SK-N-SH (cell line): Measurements from ENCODE around the gene GPR15. TPM values are rescaled to one million over a fixed set of nuclear protein-coding genes. Genes with fewer than 3 reads are reported as not detected.

ENCODE experiments used
- CTCF ChIA-PET: fragments of 300-600, 350-600 bp; formaldehyde crosslinking; extraction: SDS; loops from one replicate; lab custom pipeline; 2021; lab: Yijun Ruan, JAX
- POLR2A ChIA-PET: fragments of 350-600 bp; sonication (Branson Sonifier 250); formaldehyde crosslinking; extraction: SDS; loops from one replicate; lab custom pipeline; 2020; ENCODE audit warnings: antibody characterized with exemption, inconsistent platforms; lab: Yijun Ruan, JAX
- DNase-seq: peaks from one replicate; pipeline ENCODE4 v3.0.0; 2012
- H2AFZ ChIP-seq: fragments of 200-600 bp; sonication (generic); 2 replicates; pipeline ENCODE4 v1.8.1; 2016; ENCODE audit warnings: antibody characterized with exemption, mild to moderate bottlenecking, low read depth
- H3F3A ChIP-seq: fragments of 200-600 bp; sonication (generic); replicated peaks from 2 replicates; pipeline ENCODE3; 2016; ENCODE audit warnings: antibody characterized with exemption, mild to moderate bottlenecking; ENCODE audit not compliant: insufficient read depth
- H3K27ac ChIP-seq, 2 experiments: fragments of 200-500 bp in 1 of 2; fragments of 200-600 bp in 1 of 2; sonication (Bioruptor generic) in 1 of 2; sonication (generic), shearing (Covaris generic) in 1 of 2; 2 replicates each; pipeline versions ENCODE4 v1.5.1 to v1.6.1; 2014 to 2016; ENCODE audit warnings: low read depth in 2 of 2, inconsistent platforms in 1 of 2, low read length in 1 of 2, mild to moderate bottlenecking in 1 of 2, mixed read lengths in 1 of 2
- H3K27me3 ChIP-seq: fragments of 200-600 bp; sonication (generic), shearing (Covaris generic); 2 replicates; pipeline ENCODE4 v1.6.1; 2016; ENCODE audit warnings: mixed run types; ENCODE audit not compliant: insufficient read depth
- H3K36me3 ChIP-seq, 2 experiments: fragments of 200-500 bp in 1 of 2; fragments of 200-600 bp in 1 of 2; sonication (Bioruptor generic) in 1 of 2; sonication (generic) in 1 of 2; replicated peaks in 1 of 2; 2 replicates each; pipeline versions ENCODE3 to v1.5.1; 2014 to 2016; ENCODE audit warnings: low read length in 1 of 2, mild to moderate bottlenecking in 1 of 2; ENCODE audit not compliant: insufficient read depth in 2 of 2, control insufficient read depth in 1 of 2
- H3K4me1 ChIP-seq, 2 experiments: fragments of 200-500 bp in 1 of 2; fragments of 200-600 bp in 1 of 2; sonication (Bioruptor generic) in 1 of 2; sonication (generic), shearing (Covaris generic) in 1 of 2; 2 replicates each; pipeline versions ENCODE4 v1.5.1 to v1.6.1; 2014 to 2016; ENCODE audit warnings: low read depth in 1 of 2, low read length in 1 of 2, mixed run types in 1 of 2; ENCODE audit not compliant: insufficient read depth in 2 of 2, control insufficient read depth in 1 of 2
- H3K4me2 ChIP-seq: fragments of 200-600 bp; sonication (generic), shearing (Covaris generic); 2 replicates; pipeline ENCODE4 v1.6.1; 2017; ENCODE audit warnings: mixed run types
- H3K4me3 ChIP-seq, 2 experiments: fragments of 200-500 bp in 1 of 2; fragments of 200-600 bp in 1 of 2; sonication (Bioruptor generic) in 1 of 2; sonication (generic), shearing (Covaris generic) in 1 of 2; 2 replicates each; pipeline versions ENCODE4 v1.5.1 to v1.8.1; 2014 to 2016; ENCODE audit warnings: low read depth in 2 of 2, inconsistent platforms in 1 of 2, low read length in 1 of 2, mild to moderate bottlenecking in 1 of 2, mixed read lengths in 1 of 2, moderate library complexity in 1 of 2
- H3K79me2 ChIP-seq: fragments of 200-600 bp; sonication (generic); 2 replicates; pipeline ENCODE4 v1.8.1; 2017; ENCODE audit warnings: mild to moderate bottlenecking; ENCODE audit not compliant: insufficient read depth
- H3K9ac ChIP-seq: fragments of 200-600 bp; sonication (generic); 2 replicates; pipeline ENCODE4 v1.6.1; 2017; ENCODE audit warnings: mixed run types
- H3K9me2 ChIP-seq: fragments of 200-600 bp; sonication (generic); 2 replicates; pipeline ENCODE4 v1.6.1; 2017; ENCODE audit warnings: mixed run types
- H3K9me3 ChIP-seq: fragments of 200-600 bp; sonication (generic); 2 replicates; pipeline ENCODE4 v1.6.1; 2017; ENCODE audit warnings: mixed run types, mild to moderate bottlenecking, moderate library complexity
- H4K20me1 ChIP-seq: fragments of 200-600 bp; sonication (generic); 2 replicates; pipeline ENCODE4 v1.6.1; 2017; ENCODE audit warnings: mild to moderate bottlenecking, mixed run types; ENCODE audit not compliant: insufficient read depth
- CHD2 ChIP-seq: fragments of 150-350 bp; IDR thresholded peaks from 2 replicates; pipeline ENCODE4 v1.6.1; 2018; ENCODE audit warnings: low read length; ENCODE audit not compliant: partially characterized antibody
- ELF1 ChIP-seq: IDR thresholded peaks from 2 replicates; pipeline ENCODE4 v1.4.0; 2012
- EZH2phosphoT487 ChIP-seq: fragments of 200-600 bp; sonication (generic); IDR thresholded peaks from 2 replicates; pipeline ENCODE4 v1.6.1; 2017; ENCODE audit warnings: low read depth, mixed run types, mild to moderate bottlenecking, antibody characterized with exemption, moderate library complexity, borderline replicate concordance
- FOSL2 ChIP-seq: IDR thresholded peaks from 2 replicates; pipeline ENCODE4 v1.4.0; 2012; ENCODE audit warnings: low read depth, mild to moderate bottlenecking, moderate library complexity, borderline replicate concordance
- FOXJ3 ChIP-seq: sonication (generic); formaldehyde crosslinking; IDR thresholded peaks from 2 replicates; pipeline ENCODE4 v1.5.1; 2020; ENCODE audit warnings: mild to moderate bottlenecking, missing genetic modification reagents
- FOXM1 ChIP-seq: IDR thresholded peaks from 2 replicates; pipeline ENCODE4 v1.4.0; 2012; ENCODE audit warnings: low read depth, mild to moderate bottlenecking
- MXI1 ChIP-seq: IDR thresholded peaks from 2 replicates; pipeline ENCODE4 v1.6.1; 2012; ENCODE audit warnings: mild to moderate bottlenecking, low read depth, low read length, improper control_type of control experiment
- NFIC ChIP-seq: IDR thresholded peaks from 2 replicates; pipeline ENCODE4 v1.4.0; 2012; ENCODE audit warnings: borderline replicate concordance
- NRF1 ChIP-seq: IDR thresholded peaks from 2 replicates; pipeline ENCODE4 v1.6.1; 2012; ENCODE audit warnings: low read depth, mild to moderate bottlenecking, low read length
- RFX5 ChIP-seq: IDR thresholded peaks from 2 replicates; pipeline ENCODE4 v1.6.1; 2012; ENCODE audit warnings: mild to moderate bottlenecking, improper control_type of control experiment, low read length
- SIN3A ChIP-seq: IDR thresholded peaks from 2 replicates; pipeline ENCODE4 v1.6.1; 2012; ENCODE audit warnings: low read depth, mild to moderate bottlenecking, low read length, moderate library complexity, borderline replicate concordance
- TCF12 ChIP-seq: IDR thresholded peaks from 2 replicates; pipeline ENCODE4 v1.4.0; 2012
- WGBS: methylation state at CpG from one replicate; pipeline ENCODE4 v1.1.6; 2017; ENCODE audit warnings: low lambda C conversion rate; 5-methylcytosine and 5-hydroxymethylcytosine counted together
- polyA plus RNA-seq, 3 experiments: library from polyadenylated mRNA; depleted of rRNA; stranded (reverse); fragments of >200 nt; gene quantifications; 2 replicates each; pipeline ENCODE4 v1.2.3, GENCODE V29; 2012
- TF ChIP-seq, protein P1 (sequence below): fragments of 150-350 bp; IDR thresholded peaks from 2 replicates; pipeline ENCODE4 v1.6.1; 2016; ENCODE audit warnings: mild to moderate bottlenecking, low read depth, low read length
- TF ChIP-seq, protein P2 (sequence below): IDR thresholded peaks from 2 replicates; pipeline ENCODE4 v1.4.0; 2012; ENCODE audit warnings: low read depth, borderline replicate concordance
- TF ChIP-seq, protein P3 (sequence below): fragments of 200-600 bp; sonication (generic); IDR thresholded peaks from 2 replicates; pipeline ENCODE4 v1.6.1; 2017; ENCODE audit warnings: antibody characterized with exemption, mild to moderate bottlenecking, moderate library complexity
- TF ChIP-seq, protein P4 (sequence below): IDR thresholded peaks from 2 replicates; pipeline ENCODE4; 2012
- TF ChIP-seq, protein P5 (sequence below): fragments of 150-350 bp; IDR thresholded peaks from 2 replicates; pipeline ENCODE4 v1.6.1; 2017; ENCODE audit warnings: antibody characterized with exemption, low read length, low read depth, borderline replicate concordance

Gene GPR15
- polyA plus RNA-seq, 1 of the 3 experiments (the other 2 are of a cell fraction): not detected

DNA sequence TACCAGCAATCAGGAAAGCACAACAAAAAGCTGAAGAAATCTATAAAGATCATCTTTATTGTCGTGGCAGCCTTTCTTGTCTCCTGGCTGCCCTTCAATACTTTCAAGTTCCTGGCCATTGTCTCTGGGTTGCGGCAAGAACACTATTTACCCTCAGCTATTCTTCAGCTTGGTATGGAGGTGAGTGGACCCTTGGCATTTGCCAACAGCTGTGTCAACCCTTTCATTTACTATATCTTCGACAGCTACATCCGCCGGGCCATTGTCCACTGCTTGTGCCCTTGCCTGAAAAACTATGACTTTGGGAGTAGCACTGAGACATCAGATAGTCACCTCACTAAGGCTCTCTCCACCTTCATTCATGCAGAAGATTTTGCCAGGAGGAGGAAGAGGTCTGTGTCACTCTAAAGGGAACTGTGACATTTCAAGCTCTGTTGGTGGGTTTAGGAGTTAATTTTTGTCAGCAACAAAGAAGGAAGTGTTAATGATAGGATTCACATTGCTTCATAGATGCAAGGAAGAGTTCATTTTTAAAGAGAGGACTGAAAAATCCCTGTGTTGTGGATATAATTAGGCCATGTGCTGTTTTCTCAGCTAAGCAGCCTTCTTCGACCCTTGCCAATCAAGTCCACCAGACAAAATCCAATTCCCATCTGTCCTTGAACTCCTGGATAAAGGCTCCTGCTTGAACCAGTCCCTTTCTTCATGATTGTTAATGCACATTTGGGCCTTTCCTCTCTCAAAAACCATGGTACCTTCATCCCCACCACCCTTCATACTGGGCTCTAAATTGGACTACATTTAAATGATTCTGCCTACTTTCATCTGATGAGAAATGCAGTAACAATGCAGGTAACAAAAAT is 1.2 kb downstream of the GPR15 start:
- no peaks in the 10 kb centered on the region for H3K9me2 ChIP-seq
- TF ChIP-seq FOSL2 (no peak), EZH2phosphoT487 (no peak), TCF12 (no peak), FOXM1 (no peak), SIN3A (no peak)
- TF ChIP-seq, protein P1, sequence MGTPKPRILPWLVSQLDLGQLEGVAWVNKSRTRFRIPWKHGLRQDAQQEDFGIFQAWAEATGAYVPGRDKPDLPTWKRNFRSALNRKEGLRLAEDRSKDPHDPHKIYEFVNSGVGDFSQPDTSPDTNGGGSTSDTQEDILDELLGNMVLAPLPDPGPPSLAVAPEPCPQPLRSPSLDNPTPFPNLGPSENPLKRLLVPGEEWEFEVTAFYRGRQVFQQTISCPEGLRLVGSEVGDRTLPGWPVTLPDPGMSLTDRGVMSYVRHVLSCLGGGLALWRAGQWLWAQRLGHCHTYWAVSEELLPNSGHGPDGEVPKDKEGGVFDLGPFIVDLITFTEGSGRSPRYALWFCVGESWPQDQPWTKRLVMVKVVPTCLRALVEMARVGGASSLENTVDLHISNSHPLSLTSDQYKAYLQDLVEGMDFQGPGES: no peak
- H3F3A ChIP-seq: no peaks in the 10 kb centered on the region
- H3K9me3 ChIP-seq: no peaks in the 10 kb centered on the region
- no peaks in the 10 kb centered on the region for H3K79me2 ChIP-seq
- peaks cover 7% of the 10 kb centered on the region; the same call in 1 of the 2 replicates for H3K27me3 ChIP-seq
- CTCF ChIA-PET: interaction anchor here (0.8 kb wide), 1 partner anchor 64 kb away, joined by 3 read pairs; no protein-coding TSS in a partner anchor
- no peak overlapping the region for H3K4me2 ChIP-seq
- no peak overlapping the region for H3K9ac ChIP-seq
- POLR2A ChIA-PET: interaction anchor here (1.1 kb wide), 1 partner anchor 10 kb away, joined by 3 read pairs; the partner anchor contains the start of gene CLDND1
- H3K4me3 ChIP-seq: no peak overlapping the region
- no peak overlapping the region for H3K27ac ChIP-seq
- H3K36me3 ChIP-seq: no peaks in the 10 kb centered on the region
- WGBS: 71% methylated on average over 6 of the region's 6 CpGs
- H4K20me1 ChIP-seq: no peaks in the 10 kb centered on the region
- H2AFZ ChIP-seq: no peak overlapping the region
- H3K4me1 ChIP-seq: no peaks in the 10 kb centered on the region; a peak in 1 of 4 replicates
- no peak for DNase-seq

DNA sequence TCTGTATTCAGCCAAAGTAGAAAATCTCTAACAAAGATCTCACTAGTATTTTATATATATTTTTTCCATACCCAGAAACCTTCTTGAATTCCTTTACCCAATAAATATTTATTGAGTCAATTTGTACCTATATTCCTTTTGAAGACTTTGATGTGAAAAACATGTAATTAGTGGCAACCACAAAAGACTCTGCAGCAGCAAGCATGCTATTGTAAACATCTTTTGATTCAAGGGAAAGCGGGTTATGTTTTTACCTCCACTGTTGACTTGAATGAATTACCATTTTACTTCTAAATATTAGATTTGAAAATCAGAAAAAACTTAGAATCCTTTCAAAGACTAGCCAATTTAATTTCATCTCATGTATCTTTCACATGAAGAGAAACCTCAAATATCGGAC is 2.4 kb downstream of the GPR15 start:
- Histone ChIP-seq H3K9ac (no peak overlapping the region), H3K27ac (no peak overlapping the region), H3K36me3 (no peaks in the 10 kb centered on the region), H3K27me3 (peaks cover 7% of the 10 kb centered on the region; the same call in 1 of the 2 replicates), H3K9me3 (0 out of 2 replicates have a peak, but pooled peaks cover 4% of the 10 kb centered on the region), H4K20me1 (no peaks in the 10 kb centered on the region), H3F3A (peaks cover 3% of the 10 kb centered on the region), H3K4me1 (no peaks in the 10 kb centered on the region; a peak in 1 of 4 replicates), H2AFZ (no peak overlapping the region), H3K9me2 (no peaks in the 10 kb centered on the region), H3K79me2 (no peaks in the 10 kb centered on the region), H3K4me3 (no peak overlapping the region), H3K4me2 (no peak overlapping the region)
- 86% methylated on average over 2 of the region's 2 CpGs for whole genome bisulfite sequencing
- CTCF ChIA-PET: no interaction called here
- POLR2A ChIA-PET: no interaction called here
- no peak for DNase-seq
- TF ChIP-seq, protein P2, sequence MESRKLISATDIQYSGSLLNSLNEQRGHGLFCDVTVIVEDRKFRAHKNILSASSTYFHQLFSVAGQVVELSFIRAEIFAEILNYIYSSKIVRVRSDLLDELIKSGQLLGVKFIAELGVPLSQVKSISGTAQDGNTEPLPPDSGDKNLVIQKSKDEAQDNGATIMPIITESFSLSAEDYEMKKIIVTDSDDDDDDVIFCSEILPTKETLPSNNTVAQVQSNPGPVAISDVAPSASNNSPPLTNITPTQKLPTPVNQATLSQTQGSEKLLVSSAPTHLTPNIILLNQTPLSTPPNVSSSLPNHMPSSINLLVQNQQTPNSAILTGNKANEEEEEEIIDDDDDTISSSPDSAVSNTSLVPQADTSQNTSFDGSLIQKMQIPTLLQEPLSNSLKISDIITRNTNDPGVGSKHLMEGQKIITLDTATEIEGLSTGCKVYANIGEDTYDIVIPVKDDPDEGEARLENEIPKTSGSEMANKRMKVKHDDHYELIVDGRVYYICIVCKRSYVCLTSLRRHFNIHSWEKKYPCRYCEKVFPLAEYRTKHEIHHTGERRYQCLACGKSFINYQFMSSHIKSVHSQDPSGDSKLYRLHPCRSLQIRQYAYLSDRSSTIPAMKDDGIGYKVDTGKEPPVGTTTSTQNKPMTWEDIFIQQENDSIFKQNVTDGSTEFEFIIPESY: no peak
- TF ChIP-seq NFIC (no peak), TCF12 (no peak), ELF1 (no peak), CHD2 (no peak), EZH2phosphoT487 (no peak), MXI1 (no peak), FOSL2 (no peak), NRF1 (no peak), FOXJ3 (CRISPR knock-in tag) (no peak), RFX5 (no peak)
- TF ChIP-seq, protein P3, sequence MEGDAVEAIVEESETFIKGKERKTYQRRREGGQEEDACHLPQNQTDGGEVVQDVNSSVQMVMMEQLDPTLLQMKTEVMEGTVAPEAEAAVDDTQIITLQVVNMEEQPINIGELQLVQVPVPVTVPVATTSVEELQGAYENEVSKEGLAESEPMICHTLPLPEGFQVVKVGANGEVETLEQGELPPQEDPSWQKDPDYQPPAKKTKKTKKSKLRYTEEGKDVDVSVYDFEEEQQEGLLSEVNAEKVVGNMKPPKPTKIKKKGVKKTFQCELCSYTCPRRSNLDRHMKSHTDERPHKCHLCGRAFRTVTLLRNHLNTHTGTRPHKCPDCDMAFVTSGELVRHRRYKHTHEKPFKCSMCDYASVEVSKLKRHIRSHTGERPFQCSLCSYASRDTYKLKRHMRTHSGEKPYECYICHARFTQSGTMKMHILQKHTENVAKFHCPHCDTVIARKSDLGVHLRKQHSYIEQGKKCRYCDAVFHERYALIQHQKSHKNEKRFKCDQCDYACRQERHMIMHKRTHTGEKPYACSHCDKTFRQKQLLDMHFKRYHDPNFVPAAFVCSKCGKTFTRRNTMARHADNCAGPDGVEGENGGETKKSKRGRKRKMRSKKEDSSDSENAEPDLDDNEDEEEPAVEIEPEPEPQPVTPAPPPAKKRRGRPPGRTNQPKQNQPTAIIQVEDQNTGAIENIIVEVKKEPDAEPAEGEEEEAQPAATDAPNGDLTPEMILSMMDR: no peak
- TF ChIP-seq, protein P4, sequence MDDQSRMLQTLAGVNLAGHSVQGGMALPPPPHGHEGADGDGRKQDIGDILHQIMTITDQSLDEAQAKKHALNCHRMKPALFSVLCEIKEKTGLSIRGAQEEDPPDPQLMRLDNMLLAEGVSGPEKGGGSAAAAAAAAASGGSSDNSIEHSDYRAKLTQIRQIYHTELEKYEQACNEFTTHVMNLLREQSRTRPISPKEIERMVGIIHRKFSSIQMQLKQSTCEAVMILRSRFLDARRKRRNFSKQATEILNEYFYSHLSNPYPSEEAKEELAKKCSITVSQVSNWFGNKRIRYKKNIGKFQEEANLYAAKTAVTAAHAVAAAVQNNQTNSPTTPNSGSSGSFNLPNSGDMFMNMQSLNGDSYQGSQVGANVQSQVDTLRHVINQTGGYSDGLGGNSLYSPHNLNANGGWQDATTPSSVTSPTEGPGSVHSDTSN: no peak
- TF ChIP-seq, protein P5, sequence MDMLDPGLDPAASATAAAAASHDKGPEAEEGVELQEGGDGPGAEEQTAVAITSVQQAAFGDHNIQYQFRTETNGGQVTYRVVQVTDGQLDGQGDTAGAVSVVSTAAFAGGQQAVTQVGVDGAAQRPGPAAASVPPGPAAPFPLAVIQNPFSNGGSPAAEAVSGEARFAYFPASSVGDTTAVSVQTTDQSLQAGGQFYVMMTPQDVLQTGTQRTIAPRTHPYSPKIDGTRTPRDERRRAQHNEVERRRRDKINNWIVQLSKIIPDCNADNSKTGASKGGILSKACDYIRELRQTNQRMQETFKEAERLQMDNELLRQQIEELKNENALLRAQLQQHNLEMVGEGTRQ: no peak
